Inflammatory macrophage treated with lipopolysaccharide for 1 hour (primary cell): ENCODE results near the gene SPINDOC.
"Not testable (repeated sequence)": the region's sequence is repeated elsewhere in the genome, so short reads cannot be mapped to it uniquely, and the experiment has no call there.

Experiments used
- DNase-seq, 2 donors: peaks; one replicate each; pipeline ENCODE4 v3.0.0-alpha.2; 2020 to 2022

SPINDOC gene

GRCh38 chr11:63858628-63859550 lies 45.6 kb downstream of the SPINDOC start:
- peak; percentile 66 to 84 for DNase-seq

- DNase-seq = no peak
These were observed 49.7 kb downstream of the SPINDOC start for GRCh38 chr11:63862923-63863322.

- DNase-seq = not testable (repeated sequence)
These were observed 50.4 kb downstream of the SPINDOC start for GRCh38 chr11:63863620-63864019.

GRCh38 chr11:63866211-63866610 lies 53.0 kb downstream of the SPINDOC start:
- DNase-seq = peak in 1 of 2 donors; percentile 53

GRCh38 chr11:63867511-63867910 lies 54.3 kb downstream of the SPINDOC start:
- DNase-seq = no peak

- no peak for DNase-seq
These were observed 55.3 kb downstream of the SPINDOC start for GRCh38 chr11:63868399-63869064.

- no peak for DNase-seq
These were observed 55.9 kb downstream of the SPINDOC start for GRCh38 chr11:63869171-63869591.

- no peak for DNase-seq
These were observed 56.4 kb downstream of the SPINDOC start for GRCh38 chr11:63869683-63870082.

GRCh38 chr11:63870351-63871140 lies 57.3 kb downstream of the SPINDOC start:
- DNase-seq = peak; percentile 51 to 68

- peak; percentile 93 to 99 for DNase-seq
These were observed 58.9 kb downstream of the SPINDOC start for GRCh38 chr11:63871962-63872799.

GRCh38 chr11:63872800-63873197 lies 59.5 kb downstream of the SPINDOC start:
- no peak for DNase-seq

GRCh38 chr11:63873311-63873710 lies 60.1 kb downstream of the SPINDOC start:
- DNase-seq = peak in 1 of 2 donors; percentile 50

GRCh38 chr11:63874511-63874910 lies 61.3 kb downstream of the SPINDOC start:
- no peak for DNase-seq

- no peak for DNase-seq
These were observed 62.3 kb downstream of the SPINDOC start for GRCh38 chr11:63875506-63876065.

GRCh38 chr11:63876616-63877015 lies 63.4 kb downstream of the SPINDOC start:
- DNase-seq = no peak
